ENCODE results near the gene EME1.
"Not testable (repeated sequence)": the region's sequence is repeated elsewhere in the genome, so short reads cannot be mapped to it uniquely, and the experiment has no call there.

- not testable (repeated sequence) for TF ChIP-seq CTCF, POLR2AphosphoS5, POLR2A (IDR thresholded peaks at IDR 0.05)
Measured at GRCh38 chr17:50405351-50405750, 32.3 kb downstream of the EME1 start.

Measured in prostate gland (tissue), 2 donors.